ENCODE measurements around the gene KIAA0753. TPM values are rescaled to one million over a fixed set of nuclear protein-coding genes. Genes with fewer than 3 reads are reported as not detected.

KIAA0753 gene
- total RNA-seq, 2 experiments from 2014 or later, result 20.8 to 29.8 TPM

GRCh38 chr17:6557040-6557438 lies 83.5 kb downstream of the KIAA0753 start:
- no peak overlapping the region for H3K27ac ChIP-seq (ENCODE audit: low read depth, low read length, poor library complexity, severe bottlenecking)
- H3K4me2 ChIP-seq (ENCODE audit: low read length), result no peak overlapping the region
- intact Hi-C loops (cut with micrococcal nuclease; ENCODE audit: unreplicated experiment), result no loop called here
- no peaks in the 10 kb centered on the region for H3K36me3 ChIP-seq (ENCODE audit: insufficient read depth, low read length)
- H3K79me2 ChIP-seq (ENCODE audit: insufficient read depth, low read depth, low read length), result no peaks in the 10 kb centered on the region
- H2AFZ ChIP-seq (ENCODE audit: low read length), result no peak overlapping the region
- no peak for DNase-seq (ENCODE audit: low spot score)
- no peaks in the 10 kb centered on the region for H3K9me3 ChIP-seq (ENCODE audit: low read length)
- BruUV-seq (replicated peaks), result no TSS peak
- no peak overlapping the region for H3K4me3 ChIP-seq (ENCODE audit: low read depth, low read length, poor library complexity, severe bottlenecking)
- POLR2A ChIA-PET, result no interaction called here
- no peak for TF ChIP-seq EZH2phosphoT487 (IDR thresholded peaks at IDR 0.05; ENCODE audit: borderline replicate concordance, low read depth, low read length)
- TF ChIP-seq CTCF (conservative IDR thresholded peaks at IDR 0.05; ENCODE audit: low read length), result no peak
- no peaks in the 10 kb centered on the region for H3K9me2 ChIP-seq (ENCODE audit: insufficient read depth, low read length)
- CTCF ChIA-PET (ENCODE audit: unreplicated experiment), result no interaction called here
- H3K4me1 ChIP-seq (ENCODE audit: insufficient read depth, low read length, poor library complexity, severe bottlenecking), result no peaks in the 10 kb centered on the region
- no peaks in the 10 kb centered on the region for H4K20me1 ChIP-seq (ENCODE audit: insufficient read depth, low read length)

GRCh38 chr17:6556121-6557039 lies 84.1 kb downstream of the KIAA0753 start, which contains the start of gene PITPNM3:
TSS of gene PITPNM3 (minus strand) at chr17:6556555. CDS start at chr17:6556406, 149 bp downstream.
- POLR2A ChIA-PET, result no interaction called here
- no peaks in the 10 kb centered on the region for H3K9me3 ChIP-seq (ENCODE audit: low read length)
- no peak for DNase-seq (ENCODE audit: low spot score)
- no peak for TF ChIP-seq CTCF (conservative IDR thresholded peaks at IDR 0.05; ENCODE audit: low read length)
- TF ChIP-seq EZH2phosphoT487 (IDR thresholded peaks at IDR 0.05; ENCODE audit: borderline replicate concordance, low read depth, low read length), result no peak
- no peaks in the 10 kb centered on the region for H3K9me2 ChIP-seq (ENCODE audit: insufficient read depth, low read length)
- H3K4me2 ChIP-seq (ENCODE audit: low read length), result no peak within 1 kb of the TSS
- CTCF ChIA-PET (ENCODE audit: unreplicated experiment), result no interaction called here
- no peak within 1 kb of the TSS for H3K27ac ChIP-seq (ENCODE audit: low read depth, low read length, poor library complexity, severe bottlenecking)
- no TSS peak for BruUV-seq (replicated peaks)
- intact Hi-C loops (cut with micrococcal nuclease; ENCODE audit: unreplicated experiment), result no loop called here
- H2AFZ ChIP-seq (ENCODE audit: low read length), result no peak within 1 kb of the TSS
- no peaks in the 10 kb centered on the region for H3K36me3 ChIP-seq (ENCODE audit: insufficient read depth, low read length)
- H4K20me1 ChIP-seq (ENCODE audit: insufficient read depth, low read length), result no peaks in the 10 kb centered on the region
- no peak within 1 kb of the TSS for H3K4me3 ChIP-seq (ENCODE audit: low read depth, low read length, poor library complexity, severe bottlenecking)
- no peaks in the 10 kb centered on the region for H3K79me2 ChIP-seq (ENCODE audit: insufficient read depth, low read depth, low read length)
- H3K4me1 ChIP-seq (ENCODE audit: insufficient read depth, low read length, poor library complexity, severe bottlenecking), result no peaks in the 10 kb centered on the region

Measured in OCI-LY7 (cell line).